Neural progenitor cell (in vitro differentiated cells): ENCODE data around the gene ASIC1. TPM values are rescaled to one million over a fixed set of nuclear protein-coding genes. Genes with fewer than 3 reads are reported as not detected.

Source experiments
- DNase-seq: peaks from one replicate; pipeline ENCODE4 v3.0.0-alpha.2; 2016; ENCODE audit warnings: low spot score
- H2AFZ ChIP-seq: fragments of 200-600 bp; sonication (generic); replicated peaks from 2 replicates; pipeline ENCODE4 v1.6.1; 2016; ENCODE audit warnings: antibody characterized with exemption
- H3F3A ChIP-seq: fragments of 200-600 bp; sonication (generic); 2 replicates; pipeline ENCODE4 v1.6.1; 2016; ENCODE audit warnings: antibody characterized with exemption, low read depth
- H3K27ac ChIP-seq: fragments of 200-600 bp; sonication (generic); 2 replicates; pipeline ENCODE4 v1.5.1; 2016; ENCODE audit warnings: mild to moderate bottlenecking
- H3K27me3 ChIP-seq: fragments of 200-600 bp; sonication (generic); 2 replicates; pipeline ENCODE4 v1.6.1; 2016; ENCODE audit warnings: mild to moderate bottlenecking, moderate library complexity
- H3K36me3 ChIP-seq: fragments of 200-600 bp; sonication (generic); 2 replicates; pipeline ENCODE4 v1.5.1; 2016
- H3K4me1 ChIP-seq: fragments of 200-600 bp; sonication (generic); 2 replicates; pipeline ENCODE4 v1.6.1; 2016; ENCODE audit warnings: mixed run types
- H3K4me2 ChIP-seq: fragments of 200-600 bp; sonication (generic); 2 replicates; pipeline ENCODE4 v1.6.1; 2016
- H3K4me3 ChIP-seq: fragments of 200-600 bp; sonication (generic); 2 replicates; pipeline ENCODE4 v1.5.1; 2016
- H3K79me2 ChIP-seq: fragments of 200-600 bp; sonication (generic); 2 replicates; pipeline ENCODE4 v1.6.1; 2016; ENCODE audit warnings: low read depth
- H3K9ac ChIP-seq: fragments of 200-600 bp; sonication (generic); 2 replicates; pipeline ENCODE4 v1.6.1; 2016
- H3K9me3 ChIP-seq: fragments of 200-600 bp; sonication (generic); 2 replicates; pipeline ENCODE4 v1.5.1; 2016; ENCODE audit warnings: low read depth
- H4K20me1 ChIP-seq: fragments of 200-600 bp; sonication (generic); 2 replicates; pipeline ENCODE4 v1.6.1; 2016; ENCODE audit warnings: low read depth
- H3K27ac Mint-ChIP-seq: 3 replicates; pipeline ENCODE4 v1.8.0; 2021; ENCODE audit warnings: mixed read lengths
- H3K27me3 Mint-ChIP-seq: 2 replicates; pipeline ENCODE4 v1.8.0; 2022; ENCODE audit warnings: low read depth, mild to moderate bottlenecking, inconsistent platforms, moderate library complexity, mixed read lengths; ENCODE audit not compliant: insufficient read depth
- H3K36me3 Mint-ChIP-seq: 3 replicates; pipeline ENCODE4 v1.8.0; 2021; ENCODE audit warnings: mixed read lengths
- H3K4me1 Mint-ChIP-seq: 3 replicates; pipeline ENCODE4 v1.8.0; 2021; ENCODE audit warnings: mixed read lengths
- H3K4me3 Mint-ChIP-seq: 3 replicates; pipeline ENCODE4 v1.8.0; 2021; ENCODE audit warnings: mild to moderate bottlenecking, moderate library complexity, mixed read lengths
- H3K9me3 Mint-ChIP-seq: 3 replicates; pipeline ENCODE4 v1.8.0; 2020; ENCODE audit warnings: mixed read lengths
- EZH2 ChIP-seq: fragments of 200-600 bp; sonication (generic); IDR thresholded peaks from 2 replicates; pipeline ENCODE4 v1.6.1; 2017; ENCODE audit warnings: antibody characterized with exemption, mild to moderate bottlenecking, moderate library complexity
- EZH2phosphoT487 ChIP-seq: fragments of 200-600 bp; sonication (generic); IDR thresholded peaks from 2 replicates; pipeline ENCODE4 v1.6.1; 2017; ENCODE audit warnings: antibody characterized with exemption
- total RNA-seq: library from RNA; depleted of rRNA; stranded (reverse); fragments of >200 nt; gene quantifications from 2 replicates; pipeline ENCODE4 v1.2.3, GENCODE V29; 2015; ENCODE audit warnings: low replicate concordance
- TF ChIP-seq, protein P1 (sequence below): fragments of 200-600 bp; sonication (generic); IDR thresholded peaks from 2 replicates; pipeline ENCODE4 v1.5.1; 2017; ENCODE audit warnings: antibody characterized with exemption, mild to moderate bottlenecking

ASIC1 gene
- total RNA-seq, 1 donor from 2014 or later: 2.5 TPM

DNA sequence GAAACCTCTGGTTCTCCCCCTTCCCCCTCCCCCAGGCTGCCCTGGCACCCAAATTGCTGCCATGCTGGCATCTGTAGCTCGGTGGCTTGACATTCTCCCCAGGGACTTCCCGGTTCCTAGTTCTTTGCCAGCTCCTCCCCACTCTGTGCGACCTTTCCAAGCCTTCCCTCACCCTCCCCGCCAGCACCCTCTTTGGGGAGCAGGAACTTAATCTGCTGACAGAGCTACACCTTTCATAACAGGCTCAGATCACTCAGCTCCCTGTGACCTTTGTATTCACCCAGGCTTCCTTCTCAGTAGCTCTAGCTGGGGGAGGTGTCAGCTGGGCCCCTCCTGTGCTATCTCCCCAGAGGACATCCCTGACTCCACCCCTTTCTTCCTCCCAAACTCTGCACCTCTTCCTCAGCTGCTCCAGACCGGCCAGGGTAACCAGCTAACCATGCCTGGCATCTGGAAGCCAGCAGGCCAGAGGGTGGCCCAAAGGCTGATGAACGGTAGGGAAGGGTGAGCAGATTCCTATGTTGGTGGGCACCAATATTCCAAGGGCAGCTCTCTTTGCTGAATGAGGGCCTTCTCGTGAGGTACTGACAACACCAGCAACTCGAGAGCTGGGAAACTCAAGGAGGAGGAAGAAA is 52.8 kb downstream of the ASIC1 start:
- Histone ChIP-seq H3F3A (peaks cover 30% of the 10 kb centered on the region), H3K27ac (no peak overlapping the region), H4K20me1 (no peaks in the 10 kb centered on the region), H3K27me3 (no peaks in the 10 kb centered on the region), H2AFZ (peak overlapping the region; percentile 88), H3K4me3 (no peak overlapping the region), H3K9ac (no peak overlapping the region), H3K9me3 (no peaks in the 10 kb centered on the region), H3K4me1 (peaks cover 22% of the 10 kb centered on the region), H3K79me2 (peaks cover 24% of the 10 kb centered on the region), H3K36me3 (no peaks in the 10 kb centered on the region), H3K4me2 (peak overlapping the region; percentile 71)
- Mint-ChIP-seq H3K4me1 (peaks cover 61% of the 10 kb centered on the region), H3K4me3 (peak overlapping the region; percentile 71), H3K9me3 (no peaks in the 10 kb centered on the region), H3K27ac (peak overlapping the region; percentile 93), H3K27me3 (peaks cover 11% of the 10 kb centered on the region), H3K36me3 (peaks cover 1% of the 10 kb centered on the region)
- TF ChIP-seq EZH2 (no peak), EZH2phosphoT487 (no peak)
- TF ChIP-seq, protein P1, sequence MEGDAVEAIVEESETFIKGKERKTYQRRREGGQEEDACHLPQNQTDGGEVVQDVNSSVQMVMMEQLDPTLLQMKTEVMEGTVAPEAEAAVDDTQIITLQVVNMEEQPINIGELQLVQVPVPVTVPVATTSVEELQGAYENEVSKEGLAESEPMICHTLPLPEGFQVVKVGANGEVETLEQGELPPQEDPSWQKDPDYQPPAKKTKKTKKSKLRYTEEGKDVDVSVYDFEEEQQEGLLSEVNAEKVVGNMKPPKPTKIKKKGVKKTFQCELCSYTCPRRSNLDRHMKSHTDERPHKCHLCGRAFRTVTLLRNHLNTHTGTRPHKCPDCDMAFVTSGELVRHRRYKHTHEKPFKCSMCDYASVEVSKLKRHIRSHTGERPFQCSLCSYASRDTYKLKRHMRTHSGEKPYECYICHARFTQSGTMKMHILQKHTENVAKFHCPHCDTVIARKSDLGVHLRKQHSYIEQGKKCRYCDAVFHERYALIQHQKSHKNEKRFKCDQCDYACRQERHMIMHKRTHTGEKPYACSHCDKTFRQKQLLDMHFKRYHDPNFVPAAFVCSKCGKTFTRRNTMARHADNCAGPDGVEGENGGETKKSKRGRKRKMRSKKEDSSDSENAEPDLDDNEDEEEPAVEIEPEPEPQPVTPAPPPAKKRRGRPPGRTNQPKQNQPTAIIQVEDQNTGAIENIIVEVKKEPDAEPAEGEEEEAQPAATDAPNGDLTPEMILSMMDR: no peak
- DNase-seq: no peak

DNA sequence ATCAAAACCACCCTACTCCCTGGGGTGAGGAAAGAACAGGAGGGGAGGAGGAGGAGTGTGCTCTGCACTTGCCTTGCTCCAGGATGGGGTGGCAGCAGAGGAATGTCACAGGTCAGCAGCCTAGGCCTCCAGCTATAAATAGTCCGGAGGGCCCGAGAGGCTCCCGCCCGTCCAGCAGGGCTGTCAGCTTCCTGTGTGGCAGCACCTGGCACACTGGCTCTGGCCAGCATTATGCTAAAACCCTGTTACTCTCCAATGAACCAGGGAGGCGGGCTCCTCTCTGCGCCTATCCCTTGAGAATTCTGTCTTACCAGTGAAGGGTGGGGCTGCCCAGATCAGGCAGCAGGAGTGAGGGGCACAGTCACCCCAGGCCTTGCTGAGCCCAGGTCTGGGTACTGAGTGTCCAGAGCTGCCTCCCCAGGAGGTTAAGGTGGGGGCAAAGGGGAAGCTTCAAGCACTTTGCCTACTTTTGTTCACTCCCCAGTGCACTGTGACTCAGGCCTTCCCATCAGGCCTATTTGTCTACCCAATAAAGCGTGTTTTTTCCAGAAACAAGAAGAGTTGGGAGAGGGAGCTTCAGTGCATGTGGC is 53.5 kb downstream of the ASIC1 start:
- Histone ChIP-seq H3K9ac (no peak overlapping the region), H3K4me3 (no peak overlapping the region), H3K27ac (no peak overlapping the region), H3K79me2 (peaks cover 24% of the 10 kb centered on the region), H3K27me3 (no peaks in the 10 kb centered on the region), H4K20me1 (no peaks in the 10 kb centered on the region), H3F3A (peaks cover 30% of the 10 kb centered on the region), H3K4me1 (peaks cover 22% of the 10 kb centered on the region), H3K9me3 (no peaks in the 10 kb centered on the region), H3K4me2 (peak overlapping the region; percentile 71), H3K36me3 (no peaks in the 10 kb centered on the region), H2AFZ (peak overlapping the region; percentile 88)
- Mint-ChIP-seq H3K36me3 (peaks cover 1% of the 10 kb centered on the region), H3K27ac (peak overlapping the region; percentile 85), H3K27me3 (peaks cover 11% of the 10 kb centered on the region), H3K4me1 (peaks cover 60% of the 10 kb centered on the region), H3K9me3 (no peaks in the 10 kb centered on the region), H3K4me3 (peak overlapping the region; percentile 96)
- TF ChIP-seq EZH2phosphoT487: no peak
- TF ChIP-seq, protein P1: no peak
- no peak for TF ChIP-seq EZH2
- peak; percentile 60 for DNase-seq

DNA sequence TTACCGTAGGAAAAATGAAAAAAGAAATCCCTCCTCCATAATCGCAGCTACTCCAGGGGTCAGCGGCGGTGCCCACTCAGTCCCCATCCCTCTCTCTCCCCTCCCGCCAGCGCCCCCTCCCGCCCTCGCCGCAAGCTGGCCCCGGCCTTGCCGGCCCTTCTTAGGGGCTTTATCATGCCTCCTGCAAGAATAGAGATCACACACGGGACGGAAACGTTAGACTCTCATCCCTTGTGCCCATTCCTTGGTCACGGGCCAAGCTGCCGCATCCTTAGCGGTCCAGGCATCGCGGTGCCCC is 53.9 kb downstream of the ASIC1 start:
- H3K9me3 Mint-ChIP-seq: no peaks in the 10 kb centered on the region
- Histone ChIP-seq H3K4me2 (peak overlapping the region; percentile 71), H3K9ac (no peak overlapping the region), H3K9me3 (no peaks in the 10 kb centered on the region), H2AFZ (peak overlapping the region; percentile 88), H3K4me3 (peak overlapping the region; percentile 43), H3K79me2 (peaks cover 24% of the 10 kb centered on the region), H3K27ac (no peak overlapping the region), H4K20me1 (no peaks in the 10 kb centered on the region), H3F3A (peaks cover 30% of the 10 kb centered on the region), H3K36me3 (no peaks in the 10 kb centered on the region), H3K4me1 (peaks cover 22% of the 10 kb centered on the region), H3K27me3 (no peaks in the 10 kb centered on the region)
- H3K4me1 Mint-ChIP-seq: peaks cover 62% of the 10 kb centered on the region
- TF ChIP-seq EZH2phosphoT487 (no peak), EZH2 (no peak)
- TF ChIP-seq, protein P1: no peak
- H3K36me3 Mint-ChIP-seq: peaks cover 1% of the 10 kb centered on the region
- H3K4me3 Mint-ChIP-seq: peak overlapping the region; percentile 96
- DNase-seq: no peak
- H3K27me3 Mint-ChIP-seq: peaks cover 15% of the 10 kb centered on the region
- peak overlapping the region; percentile 79 for H3K27ac Mint-ChIP-seq
